GM21825 (cell line): ENCODE results near the gene SLC25A33.

Experiments used
- ATAC-seq: cut with Tn5 transposase; IDR thresholded peaks from one replicate; pipeline ENCODE4 v1.9.1; 2021; ENCODE audit warnings: mild to moderate bottlenecking, moderate library complexity; ENCODE audit not compliant: unreplicated experiment

The SLC25A33 gene

GRCh38 chr1:9599741-9600140 lies 60.5 kb downstream of the SLC25A33 start:
- ATAC-seq: no peak

GRCh38 chr1:9600861-9601834 lies 61.9 kb downstream of the SLC25A33 start:
- no peak for ATAC-seq

- no peak for ATAC-seq
Measured at GRCh38 chr1:9601942-9602793, 62.9 kb downstream of the SLC25A33 start.

GRCh38 chr1:9602794-9603167 lies 63.5 kb downstream of the SLC25A33 start:
- ATAC-seq: no peak

- ATAC-seq: no peak
Measured at GRCh38 chr1:9603307-9603706, 64.0 kb downstream of the SLC25A33 start.

- ATAC-seq: no peak
Measured at GRCh38 chr1:9603766-9604753, 64.8 kb downstream of the SLC25A33 start.

GRCh38 chr1:9604836-9605235 lies 65.6 kb downstream of the SLC25A33 start:
- ATAC-seq: no peak

- no peak for ATAC-seq
Measured at GRCh38 chr1:9605946-9606455, 66.7 kb downstream of the SLC25A33 start.

- ATAC-seq: no peak
Measured at GRCh38 chr1:9606458-9606857, 67.2 kb downstream of the SLC25A33 start.

GRCh38 chr1:9606948-9607347 lies 67.7 kb downstream of the SLC25A33 start:
- ATAC-seq: no peak

- ATAC-seq: no peak
Measured at GRCh38 chr1:9607352-9607751, 68.1 kb downstream of the SLC25A33 start.

- ATAC-seq: no peak
Measured at GRCh38 chr1:9609998-9610397, 70.7 kb downstream of the SLC25A33 start.

- ATAC-seq: no peak
Measured at GRCh38 chr1:9610548-9610947, 71.3 kb downstream of the SLC25A33 start.

- ATAC-seq: no peak
Measured at GRCh38 chr1:9611716-9612115, 72.5 kb downstream of the SLC25A33 start.

- no peak for ATAC-seq
Measured at GRCh38 chr1:9612162-9612845, 73.0 kb downstream of the SLC25A33 start.

GRCh38 chr1:9612871-9613624 lies 73.8 kb downstream of the SLC25A33 start:
- ATAC-seq: no peak

- ATAC-seq: no peak
Measured at GRCh38 chr1:9613625-9614299, 74.5 kb downstream of the SLC25A33 start.

GRCh38 chr1:9615316-9616063 lies 76.2 kb downstream of the SLC25A33 start:
- ATAC-seq: no peak
